Right kidney (tissue), 1 donor: Measurements from ENCODE around the gene CGB2.
"Not testable (repeated sequence)": the region's sequence is repeated elsewhere in the genome, so short reads cannot be mapped to it uniquely, and the experiment has no call there.

Experiments
- DNase-seq: peaks from one replicate; pipeline ENCODE4 v3.0.0-alpha.2; 2016

Gene CGB2

GRCh38 chr19:49038557-49039276 lies 7.0 kb downstream of the CGB2 start:
- not testable (repeated sequence) for DNase-seq

GRCh38 chr19:49039736-49040135 lies 8.0 kb downstream of the CGB2 start:
- not testable (repeated sequence) for DNase-seq

- no peak for DNase-seq
Observed at GRCh38 chr19:49042177-49042576, 10.5 kb downstream of the CGB2 start.

- DNase-seq: not testable (repeated sequence)
Observed at GRCh38 chr19:49042666-49043065, 11.0 kb downstream of the CGB2 start.

GRCh38 chr19:49043548-49043947 lies 11.9 kb downstream of the CGB2 start, which contains the start of gene CGB5:
TSS of gene CGB5 (plus strand) at chr19:49043848. CDS start at chr19:49044210, 362 bp downstream.
- not testable (repeated sequence) for DNase-seq

- not testable (repeated sequence) for DNase-seq
Observed at GRCh38 chr19:49049011-49049410, 17.3 kb downstream of the CGB2 start, which contains the start of gene CGB8. TSS of gene CGB8 (minus strand) at chr19:49049111. CDS start at chr19:49048739, 372 bp downstream.

- DNase-seq: not testable (repeated sequence)
Observed at GRCh38 chr19:49049834-49050233, 18.1 kb downstream of the CGB2 start.

- not testable (repeated sequence) for DNase-seq
Observed at GRCh38 chr19:49050376-49051033, 18.8 kb downstream of the CGB2 start.

GRCh38 chr19:49056101-49056901 lies 24.6 kb downstream of the CGB2 start:
- DNase-seq: peak; percentile 78

- DNase-seq: not testable (repeated sequence)
Observed at GRCh38 chr19:49056902-49057596, 25.4 kb downstream of the CGB2 start.

- peak; percentile 80 for DNase-seq
Observed at GRCh38 chr19:49057636-49058234, 26.0 kb downstream of the CGB2 start, which contains the start of gene CGB7. TSS of gene CGB7 (minus strand) at chr19:49057749. CDS start at chr19:49055375, 2,374 bp downstream.

- no peak for DNase-seq
Observed at GRCh38 chr19:49058562-49058961, 26.9 kb downstream of the CGB2 start.

GRCh38 chr19:49059053-49059452 lies 27.4 kb downstream of the CGB2 start:
- no peak for DNase-seq

GRCh38 chr19:49061000-49061399 lies 29.3 kb downstream of the CGB2 start:
- no peak for DNase-seq

- no peak for DNase-seq
Observed at GRCh38 chr19:49061445-49061844, 29.8 kb downstream of the CGB2 start.

- DNase-seq: no peak
Observed at GRCh38 chr19:49064029-49064629, 32.4 kb downstream of the CGB2 start.

GRCh38 chr19:49064768-49065611 lies 33.3 kb downstream of the CGB2 start, which contains the start of gene NTF4:
TSS of gene NTF4 (minus strand) at chr19:49064818. CDS start at chr19:49061997, 2,821 bp downstream.
- no peak for DNase-seq

GRCh38 chr19:49065905-49066512 lies 34.3 kb downstream of the CGB2 start:
- DNase-seq: no peak

- DNase-seq: no peak
Observed at GRCh38 chr19:49067554-49067953, 35.9 kb downstream of the CGB2 start.

- DNase-seq: no peak
Observed at GRCh38 chr19:49069026-49069425, 37.3 kb downstream of the CGB2 start.
